Vagina (tissue), 2 donors: ENCODE measurements around the gene CNNM2. TPM values are rescaled to one million over a fixed set of nuclear protein-coding genes. Genes with fewer than 3 reads are reported as not detected.

Experiments
- DNase-seq, 2 donors: peaks; one replicate each; pipeline ENCODE4 v3.0.0-alpha.2; 2017; ENCODE audit errors: extremely low spot score in 2 of 2
- H3K27ac ChIP-seq: fragments of 200-600 bp; sonication (generic); one replicate; pipeline ENCODE4 v1.5.1; 2019
- H3K27me3 ChIP-seq: fragments of 200-600 bp; sonication (generic); one replicate; pipeline ENCODE4 v1.5.1; 2019
- H3K36me3 ChIP-seq, 2 donors: fragments of 200-600 bp; sonication (generic); one replicate each; pipeline ENCODE4 v1.5.1; 2017 to 2019
- H3K4me1 ChIP-seq: fragments of 200-600 bp; sonication (generic); one replicate; pipeline ENCODE4 v1.5.1; 2019
- H3K4me3 ChIP-seq, 2 donors: fragments of 200-600 bp; sonication (generic); 1 replicate in 1 of 2; 2 replicates in 1 of 2; pipeline ENCODE4 v1.5.1; 2016 to 2019
- H3K9me3 ChIP-seq: fragments of 200-600 bp; sonication (generic); one replicate; pipeline ENCODE4 v1.5.1; 2019
- POLR2A ChIP-seq, 2 donors: fragments of 450-650 bp; IDR thresholded peaks; one replicate each; pipeline ENCODE4 v1.6.1; 2017; ENCODE audit warnings: antibody characterized with exemption in 2 of 2, mild to moderate bottlenecking in 2 of 2, moderate library complexity in 2 of 2
- POLR2AphosphoS5 ChIP-seq, 2 donors: sonication (generic); formaldehyde crosslinking; IDR thresholded peaks; one replicate each; pipeline ENCODE4 v1.9.0; 2017; ENCODE audit warnings: antibody characterized with exemption in 2 of 2, mild to moderate bottlenecking in 2 of 2, low read depth in 1 of 2; ENCODE audit not compliant: insufficient read depth in 1 of 2
- intact Hi-C: fragments of 100-400 bp; cut with DNase I; formaldehyde crosslinking; loops from one replicate; pipeline ENCODE4 v1.15.1; 2023
- total RNA-seq: library from RNA; depleted of rRNA; stranded (reverse); fragments of >200 nt; gene quantifications from one replicate; pipeline ENCODE4 v1.2.3, GENCODE V29; 2016
- TF ChIP-seq, protein P1 (sequence below), 3 experiments: fragments of 450-650 bp in 2 of 3; fragments of 200-600 bp in 1 of 3; sonication (generic) in 1 of 3; IDR thresholded peaks; one replicate each; pipeline ENCODE4 v1.5.1; 2017 to 2019; ENCODE audit warnings: antibody characterized with exemption in 3 of 3, mild to moderate bottlenecking in 2 of 3, moderate library complexity in 2 of 3

The CNNM2 gene
- total RNA-seq, 1 donor from 2014 or later = 9.6 TPM

DNA sequence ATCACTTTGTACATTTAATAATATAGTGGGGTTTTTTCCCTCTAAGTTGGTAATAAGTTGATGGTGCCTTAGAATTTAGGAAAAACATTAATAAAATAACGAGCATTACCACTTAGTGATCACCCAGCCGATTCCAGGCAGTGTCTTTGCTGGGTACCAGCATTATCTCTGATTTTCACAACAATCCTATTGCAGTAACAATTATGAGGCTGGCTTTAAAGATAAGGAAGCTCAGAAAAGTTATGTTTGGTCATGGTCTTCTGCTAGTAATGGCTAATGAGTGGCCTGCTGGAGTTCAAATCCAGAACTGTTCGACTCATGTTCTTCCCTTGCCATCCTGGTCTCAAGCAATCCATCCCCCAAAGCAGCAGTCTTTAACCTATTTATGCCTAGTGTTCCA is 127.9 kb downstream of the CNNM2 start:
- TF ChIP-seq POLR2A (IDR thresholded peaks at IDR 0.05) = no peak
- no peak for TF ChIP-seq POLR2AphosphoS5 (IDR thresholded peaks at IDR 0.05; ENCODE audit: insufficient read depth in 1 of 2, low read depth in 1 of 2)
- TF ChIP-seq, protein P1, sequence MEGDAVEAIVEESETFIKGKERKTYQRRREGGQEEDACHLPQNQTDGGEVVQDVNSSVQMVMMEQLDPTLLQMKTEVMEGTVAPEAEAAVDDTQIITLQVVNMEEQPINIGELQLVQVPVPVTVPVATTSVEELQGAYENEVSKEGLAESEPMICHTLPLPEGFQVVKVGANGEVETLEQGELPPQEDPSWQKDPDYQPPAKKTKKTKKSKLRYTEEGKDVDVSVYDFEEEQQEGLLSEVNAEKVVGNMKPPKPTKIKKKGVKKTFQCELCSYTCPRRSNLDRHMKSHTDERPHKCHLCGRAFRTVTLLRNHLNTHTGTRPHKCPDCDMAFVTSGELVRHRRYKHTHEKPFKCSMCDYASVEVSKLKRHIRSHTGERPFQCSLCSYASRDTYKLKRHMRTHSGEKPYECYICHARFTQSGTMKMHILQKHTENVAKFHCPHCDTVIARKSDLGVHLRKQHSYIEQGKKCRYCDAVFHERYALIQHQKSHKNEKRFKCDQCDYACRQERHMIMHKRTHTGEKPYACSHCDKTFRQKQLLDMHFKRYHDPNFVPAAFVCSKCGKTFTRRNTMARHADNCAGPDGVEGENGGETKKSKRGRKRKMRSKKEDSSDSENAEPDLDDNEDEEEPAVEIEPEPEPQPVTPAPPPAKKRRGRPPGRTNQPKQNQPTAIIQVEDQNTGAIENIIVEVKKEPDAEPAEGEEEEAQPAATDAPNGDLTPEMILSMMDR (IDR thresholded peaks at IDR 0.05) = no peak
- DNase-seq = no peak
- Histone ChIP-seq H3K27ac (no peak overlapping the region), H3K27me3 (no peaks in the 10 kb centered on the region), H3K4me1 (peaks cover 4% of the 10 kb centered on the region), H3K9me3 (no peaks in the 10 kb centered on the region), H3K4me3 (no peak overlapping the region), H3K36me3 (no peaks in the 10 kb centered on the region)
- intact Hi-C loops = no loop called here

- Histone ChIP-seq H3K36me3 (no peaks in the 10 kb centered on the region), H3K9me3 (no peaks in the 10 kb centered on the region), H3K4me3 (no peak overlapping the region), H3K4me1 (peaks cover under 1% of the 10 kb centered on the region), H3K27me3 (no peaks in the 10 kb centered on the region), H3K27ac (no peak overlapping the region)
- TF ChIP-seq POLR2AphosphoS5 (IDR thresholded peaks at IDR 0.05; ENCODE audit: insufficient read depth in 1 of 2, low read depth in 1 of 2) (no peak), POLR2A (IDR thresholded peaks at IDR 0.05) (no peak)
- TF ChIP-seq, protein P1 (IDR thresholded peaks at IDR 0.05) = no peak
- intact Hi-C loops = no loop called here
- no peak for DNase-seq
These were observed 129.3 kb downstream of the CNNM2 start for GRCh38 chr10:103047381-103047780.

DNA sequence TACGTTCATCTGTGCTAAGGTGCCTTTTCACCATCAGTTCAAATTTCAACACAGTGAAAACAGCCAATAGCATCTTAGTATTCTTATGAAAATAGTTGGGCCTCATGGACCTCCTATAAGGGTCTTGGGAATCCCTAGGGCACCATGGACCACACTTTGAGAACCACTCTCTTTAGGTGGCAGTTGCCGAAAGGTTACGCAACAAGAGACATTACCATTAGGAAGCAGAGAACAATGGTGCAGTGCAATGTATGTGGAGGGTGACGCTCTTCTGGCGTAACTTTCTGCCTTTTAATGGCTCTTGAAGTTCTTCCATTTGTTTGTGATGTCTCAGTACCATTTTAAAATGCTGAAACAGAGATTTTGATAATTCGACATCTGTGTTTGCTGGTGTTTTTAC is 131.1 kb downstream of the CNNM2 start:
- intact Hi-C loops = no loop called here
- TF ChIP-seq, protein P1 (IDR thresholded peaks at IDR 0.05) = no peak
- no peak for TF ChIP-seq POLR2A (IDR thresholded peaks at IDR 0.05)
- no peak for TF ChIP-seq POLR2AphosphoS5 (IDR thresholded peaks at IDR 0.05; ENCODE audit: insufficient read depth in 1 of 2, low read depth in 1 of 2)
- Histone ChIP-seq H3K9me3 (no peaks in the 10 kb centered on the region), H3K4me3 (no peak overlapping the region), H3K27me3 (no peaks in the 10 kb centered on the region), H3K36me3 (no peaks in the 10 kb centered on the region), H3K27ac (no peak overlapping the region), H3K4me1 (peaks cover 7% of the 10 kb centered on the region)
- DNase-seq = no peak

- H3K9me3 ChIP-seq = no peaks in the 10 kb centered on the region
- peak overlapping the region; percentile 53 for H3K27ac ChIP-seq
- DNase-seq = peak in 1 of 2 donors; percentile 91
- H3K36me3 ChIP-seq = peaks cover 0 to 5% of the 10 kb centered on the region in 2 donors
- H3K4me3 ChIP-seq = peak overlapping the region; percentile 21 to 30
- TF ChIP-seq POLR2AphosphoS5 (IDR thresholded peaks at IDR 0.05; ENCODE audit: insufficient read depth in 1 of 2, low read depth in 1 of 2) (peak in 1 of 2 donors; percentile 48), POLR2A (IDR thresholded peaks at IDR 0.05) (no peak)
- TF ChIP-seq, protein P1 (IDR thresholded peaks at IDR 0.05) = peak in 2 of 3 experiments; percentile 19 to 22
- H3K27me3 ChIP-seq = no peaks in the 10 kb centered on the region
- peaks cover 7% of the 10 kb centered on the region for H3K4me1 ChIP-seq
- intact Hi-C loops = no loop called here
These were observed 135.8 kb downstream of the CNNM2 start for GRCh38 chr10:103053659-103054581.

DNA sequence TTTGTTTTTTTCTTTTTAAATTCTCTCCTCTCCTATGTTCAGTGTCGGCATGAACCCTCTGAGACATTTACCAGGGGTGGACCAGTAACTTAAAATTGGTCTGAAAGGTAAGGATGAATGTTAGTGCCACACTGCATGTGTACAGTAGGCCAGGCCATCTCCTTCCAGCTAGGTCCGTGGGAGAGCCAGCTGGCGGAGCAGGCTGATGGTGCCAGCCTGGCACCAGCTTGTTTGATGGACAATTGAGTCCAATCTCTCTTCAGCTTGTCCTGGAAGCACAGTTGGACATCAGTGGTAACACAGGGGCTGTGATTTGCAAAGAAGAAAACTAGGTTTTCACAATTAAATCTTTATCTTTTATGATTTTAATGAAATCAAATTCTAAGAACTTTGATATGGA is 136.5 kb downstream of the CNNM2 start:
- peak overlapping the region; percentile 53 for H3K27ac ChIP-seq

More for the DNA sequence above, 136.5 kb downstream of the CNNM2 start:
- Histone ChIP-seq H3K4me1 (peaks cover 7% of the 10 kb centered on the region), H3K4me3 (peak overlapping the region in 1 of 2 donors; percentile 30), H3K27me3 (no peaks in the 10 kb centered on the region), H3K36me3 (peaks cover 0 to 5% of the 10 kb centered on the region in 2 donors), H3K9me3 (no peaks in the 10 kb centered on the region)
- intact Hi-C loops = no loop called here
- DNase-seq = no peak
- TF ChIP-seq POLR2AphosphoS5 (IDR thresholded peaks at IDR 0.05; ENCODE audit: insufficient read depth in 1 of 2, low read depth in 1 of 2) = no peak
- TF ChIP-seq POLR2A (IDR thresholded peaks at IDR 0.05) = no peak
- TF ChIP-seq, protein P1 (IDR thresholded peaks at IDR 0.05) = no peak
